Measurements from ENCODE around the gene TRPV6.

DNA sequence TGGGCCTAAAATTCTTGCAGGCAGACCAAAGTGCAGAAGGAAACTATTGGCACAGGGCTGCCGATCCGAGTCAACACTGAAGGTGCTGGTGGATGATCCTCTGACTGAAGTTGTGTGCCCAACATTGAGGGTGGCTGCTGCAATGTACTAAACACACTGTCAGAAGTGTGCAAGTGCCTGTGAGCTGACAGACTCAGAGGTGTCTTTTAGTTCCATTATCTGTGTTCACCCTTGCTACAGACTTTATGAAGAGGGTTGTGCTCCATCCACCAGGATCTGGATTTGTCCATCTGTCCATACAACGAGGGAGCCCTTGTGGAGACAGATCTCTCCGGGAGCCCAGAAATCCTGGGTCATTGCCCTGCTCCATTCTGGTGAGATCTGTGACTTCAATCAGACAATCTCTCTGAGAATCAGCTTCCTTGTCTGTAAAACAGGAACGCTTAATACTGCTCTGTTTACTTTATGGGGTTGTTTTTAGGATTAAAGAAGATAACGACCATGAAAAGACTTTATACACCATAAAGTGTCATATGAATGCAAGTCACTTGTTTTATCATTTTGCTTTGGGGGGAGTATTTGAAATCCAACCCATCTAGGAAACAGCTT is 9.5 kb upstream of the TRPV6 start:
- TF ChIP-seq, protein P1, sequence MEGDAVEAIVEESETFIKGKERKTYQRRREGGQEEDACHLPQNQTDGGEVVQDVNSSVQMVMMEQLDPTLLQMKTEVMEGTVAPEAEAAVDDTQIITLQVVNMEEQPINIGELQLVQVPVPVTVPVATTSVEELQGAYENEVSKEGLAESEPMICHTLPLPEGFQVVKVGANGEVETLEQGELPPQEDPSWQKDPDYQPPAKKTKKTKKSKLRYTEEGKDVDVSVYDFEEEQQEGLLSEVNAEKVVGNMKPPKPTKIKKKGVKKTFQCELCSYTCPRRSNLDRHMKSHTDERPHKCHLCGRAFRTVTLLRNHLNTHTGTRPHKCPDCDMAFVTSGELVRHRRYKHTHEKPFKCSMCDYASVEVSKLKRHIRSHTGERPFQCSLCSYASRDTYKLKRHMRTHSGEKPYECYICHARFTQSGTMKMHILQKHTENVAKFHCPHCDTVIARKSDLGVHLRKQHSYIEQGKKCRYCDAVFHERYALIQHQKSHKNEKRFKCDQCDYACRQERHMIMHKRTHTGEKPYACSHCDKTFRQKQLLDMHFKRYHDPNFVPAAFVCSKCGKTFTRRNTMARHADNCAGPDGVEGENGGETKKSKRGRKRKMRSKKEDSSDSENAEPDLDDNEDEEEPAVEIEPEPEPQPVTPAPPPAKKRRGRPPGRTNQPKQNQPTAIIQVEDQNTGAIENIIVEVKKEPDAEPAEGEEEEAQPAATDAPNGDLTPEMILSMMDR (IDR thresholded peaks at IDR 0.05 in 8 of 11, conservative IDR thresholded peaks at IDR 0.05 in 3 of 11), result no peak
- no peak for TF ChIP-seq POLR2A (IDR thresholded peaks at IDR 0.05)
- no peak for TF ChIP-seq POLR2AphosphoS5 (IDR thresholded peaks at IDR 0.05)
